T-helper 1 cell treated with Interleukin-12 subunit alpha and Interleukin-12 subunit beta and Interleukin-4 antibody, amounts not matched to agents 30 μg/mL and 1 μg/mL, for 36 hours (primary cell): ENCODE results near the gene SPEM2.

Source experiments
- H3K27ac Mint-ChIP-seq: one replicate; pipeline ENCODE4 v1.8.0; 2021; ENCODE audit warnings: mild to moderate bottlenecking, mixed read lengths
- H3K27me3 Mint-ChIP-seq: one replicate; pipeline ENCODE4 v1.8.0; 2021; ENCODE audit warnings: low read depth, mixed read lengths
- H3K36me3 Mint-ChIP-seq: one replicate; pipeline ENCODE4 v1.8.0; 2021; ENCODE audit warnings: low read depth, mixed read lengths
- H3K4me1 Mint-ChIP-seq: one replicate; pipeline ENCODE4 v1.8.0; 2021; ENCODE audit warnings: low read depth, mixed read lengths
- H3K4me3 Mint-ChIP-seq: one replicate; pipeline ENCODE4 v1.8.0; 2021; ENCODE audit warnings: mild to moderate bottlenecking, moderate library complexity, mixed read lengths
- H3K9me3 Mint-ChIP-seq: one replicate; pipeline ENCODE4 v1.8.0; 2021; ENCODE audit warnings: mixed read lengths

Gene SPEM2

DNA sequence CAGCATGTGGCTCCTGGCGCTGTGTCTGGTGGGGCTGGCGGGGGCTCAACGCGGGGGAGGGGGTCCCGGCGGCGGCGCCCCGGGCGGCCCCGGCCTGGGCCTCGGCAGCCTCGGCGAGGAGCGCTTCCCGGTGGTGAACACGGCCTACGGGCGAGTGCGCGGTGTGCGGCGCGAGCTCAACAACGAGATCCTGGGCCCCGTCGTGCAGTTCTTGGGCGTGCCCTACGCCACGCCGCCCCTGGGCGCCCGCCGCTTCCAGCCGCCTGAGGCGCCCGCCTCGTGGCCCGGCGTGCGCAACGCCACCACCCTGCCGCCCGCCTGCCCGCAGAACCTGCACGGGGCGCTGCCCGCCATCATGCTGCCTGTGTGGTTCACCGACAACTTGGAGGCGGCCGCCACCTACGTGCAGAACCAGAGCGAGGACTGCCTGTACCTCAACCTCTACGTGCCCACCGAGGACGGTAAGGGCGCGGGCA lies 17.1 kb upstream of the SPEM2 start:
- Mint-ChIP-seq H3K9me3 (no peaks in the 10 kb centered on the region), H3K27ac (no peak overlapping the region), H3K4me1 (peaks cover 5% of the 10 kb centered on the region), H3K4me3 (no peak overlapping the region), H3K36me3 (peaks cover 2% of the 10 kb centered on the region), H3K27me3 (peaks cover 25% of the 10 kb centered on the region)

DNA sequence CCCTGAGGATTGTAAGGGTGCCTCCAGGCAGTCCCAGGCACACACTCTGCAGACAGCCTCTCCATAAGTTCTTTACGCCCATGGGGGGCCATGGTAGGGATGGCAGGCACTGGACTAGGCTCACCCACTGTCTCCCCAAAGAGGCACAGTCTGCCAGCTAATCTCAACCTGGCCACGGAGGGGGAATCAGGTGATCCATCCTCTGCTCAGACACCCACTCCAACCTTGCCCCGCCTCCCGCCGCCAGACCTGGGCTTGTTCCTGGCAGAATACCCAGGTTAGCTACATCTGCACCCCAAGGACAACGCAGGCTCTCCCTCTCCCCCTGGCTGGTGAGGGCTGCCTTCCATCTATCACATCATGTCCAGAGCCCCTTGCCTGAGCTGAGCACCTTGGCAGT lies 16.6 kb upstream of the SPEM2 start:
- no peak overlapping the region for H3K4me3 Mint-ChIP-seq
- peaks cover 25% of the 10 kb centered on the region for H3K27me3 Mint-ChIP-seq
- H3K4me1 Mint-ChIP-seq = peaks cover 3% of the 10 kb centered on the region
- H3K36me3 Mint-ChIP-seq = peaks cover 2% of the 10 kb centered on the region
- no peaks in the 10 kb centered on the region for H3K9me3 Mint-ChIP-seq
- no peak overlapping the region for H3K27ac Mint-ChIP-seq

DNA sequence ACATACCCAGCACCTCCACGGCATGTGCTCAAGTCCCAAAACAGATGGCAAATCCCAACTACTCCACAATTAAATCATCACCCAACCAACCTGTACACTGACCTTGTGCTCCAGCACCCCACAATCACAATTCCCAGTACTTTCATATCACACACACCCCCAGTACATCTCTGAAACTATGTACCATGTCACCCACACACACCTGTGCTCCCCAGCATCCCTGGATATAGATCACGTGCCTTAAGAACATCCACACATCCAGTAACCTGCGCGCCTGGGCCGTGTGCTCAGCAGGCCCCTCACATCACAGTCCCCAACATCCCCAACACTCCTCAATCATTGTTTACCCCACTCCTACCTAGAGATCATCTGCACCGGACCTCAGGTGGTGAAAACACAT lies 15.7 kb upstream of the SPEM2 start:
- Mint-ChIP-seq H3K9me3 (no peaks in the 10 kb centered on the region), H3K36me3 (peaks cover 2% of the 10 kb centered on the region), H3K27ac (no peak overlapping the region), H3K4me1 (peaks cover 3% of the 10 kb centered on the region), H3K27me3 (peaks cover 25% of the 10 kb centered on the region), H3K4me3 (no peak overlapping the region)

DNA sequence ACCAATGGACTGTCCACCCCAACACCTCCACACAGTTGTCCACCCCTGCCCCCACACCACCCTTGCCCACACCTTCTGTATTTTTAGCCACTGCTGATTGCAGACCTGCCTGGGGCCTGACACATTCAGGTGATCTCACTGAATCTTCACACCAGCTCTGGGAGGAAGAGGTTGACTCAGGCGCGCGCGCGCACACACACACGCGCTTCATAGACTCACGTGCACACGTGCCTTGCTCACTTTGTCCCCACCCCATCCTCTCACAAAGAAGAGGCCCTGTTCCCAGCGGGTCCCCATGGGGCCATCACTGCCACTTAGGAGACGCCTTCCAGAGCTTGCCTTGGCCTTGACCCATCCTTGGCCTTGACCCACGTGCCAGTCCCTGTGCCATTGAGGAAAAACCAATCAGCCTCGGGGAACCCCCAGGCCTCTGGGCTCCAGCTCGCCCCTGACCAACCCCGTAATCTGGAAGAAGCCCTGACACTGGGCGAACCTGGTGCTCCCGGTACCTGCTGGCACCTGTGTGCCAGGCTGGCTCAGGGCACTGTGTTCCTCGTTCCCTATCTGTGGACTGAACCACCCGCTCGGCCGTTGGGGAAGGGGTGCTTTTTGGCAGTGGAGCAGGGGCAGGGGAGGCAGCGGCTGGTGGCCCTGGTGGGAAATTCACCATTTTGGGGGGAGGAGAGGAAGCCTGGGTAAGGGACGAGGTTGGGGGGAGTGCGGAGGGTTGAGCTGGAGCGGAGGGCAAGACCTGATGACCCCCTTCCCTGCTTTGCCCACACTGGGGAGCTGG lies 14.6 kb upstream of the SPEM2 start:
- Mint-ChIP-seq H3K27ac (no peak overlapping the region), H3K9me3 (no peaks in the 10 kb centered on the region)

DNA sequence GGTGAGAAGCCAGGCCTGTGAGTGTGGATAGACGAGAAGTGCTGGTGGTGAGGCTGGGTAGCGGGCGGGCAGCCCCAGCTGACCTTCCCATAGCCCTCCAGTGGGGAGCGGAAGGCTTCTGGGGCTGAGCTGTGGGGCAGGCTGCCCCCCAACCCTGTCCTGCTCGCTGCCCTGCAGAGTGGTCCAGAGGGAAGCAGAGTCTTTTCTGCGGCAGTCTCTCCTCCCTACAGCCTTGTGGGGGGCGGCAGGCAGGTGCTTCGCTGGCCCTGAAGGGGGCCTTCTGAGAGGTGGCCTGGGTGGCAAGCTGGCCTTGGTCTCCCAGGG lies 14.0 kb upstream of the SPEM2 start:
- Mint-ChIP-seq H3K4me3 (no peak overlapping the region), H3K4me1 (no peaks in the 10 kb centered on the region), H3K36me3 (no peaks in the 10 kb centered on the region), H3K27me3 (peaks cover 15% of the 10 kb centered on the region), H3K27ac (no peak overlapping the region), H3K9me3 (no peaks in the 10 kb centered on the region)

More for the DNA sequence above, 14.6 kb upstream of the SPEM2 start:
- Mint-ChIP-seq H3K27me3 (peaks cover 20% of the 10 kb centered on the region), H3K4me1 (peaks cover 2% of the 10 kb centered on the region), H3K36me3 (peaks cover 2% of the 10 kb centered on the region), H3K4me3 (no peak overlapping the region)

DNA sequence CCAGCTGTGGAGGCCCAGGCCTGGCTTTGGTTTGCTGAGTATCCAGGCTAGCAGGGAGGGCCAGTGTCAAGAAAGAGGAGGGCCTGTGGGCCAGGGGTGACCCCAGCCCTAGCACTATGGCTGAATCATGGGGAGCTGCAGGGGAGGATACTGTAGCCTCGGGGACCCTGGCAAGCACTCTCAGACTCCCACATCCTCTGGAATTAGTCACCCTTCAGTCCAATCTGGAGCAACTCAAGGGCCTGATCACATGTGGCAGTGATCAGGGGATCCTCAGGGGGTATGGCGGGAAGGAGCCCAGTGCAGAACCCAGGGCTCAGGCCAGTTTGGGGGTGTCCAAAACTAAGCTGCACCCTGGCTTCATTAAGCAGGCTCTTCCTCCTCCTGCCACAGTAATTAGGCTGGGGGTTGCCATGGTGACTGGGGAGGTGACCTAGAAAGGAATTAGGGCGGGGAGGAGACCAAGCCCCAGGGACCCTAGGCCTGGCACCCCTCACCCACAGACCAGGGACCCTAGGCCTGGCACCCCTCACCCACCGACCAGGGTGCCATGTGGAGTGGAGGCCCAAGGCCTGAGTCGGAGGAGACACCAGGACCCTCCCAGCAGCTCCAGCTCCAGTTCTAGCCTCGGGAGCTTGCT lies 11.9 kb upstream of the SPEM2 start:
- no peak overlapping the region for H3K4me3 Mint-ChIP-seq
- H3K9me3 Mint-ChIP-seq = no peaks in the 10 kb centered on the region
- H3K36me3 Mint-ChIP-seq = no peaks in the 10 kb centered on the region
- H3K27me3 Mint-ChIP-seq = peaks cover 5% of the 10 kb centered on the region
- no peaks in the 10 kb centered on the region for H3K4me1 Mint-ChIP-seq
- H3K27ac Mint-ChIP-seq = no peak overlapping the region

DNA sequence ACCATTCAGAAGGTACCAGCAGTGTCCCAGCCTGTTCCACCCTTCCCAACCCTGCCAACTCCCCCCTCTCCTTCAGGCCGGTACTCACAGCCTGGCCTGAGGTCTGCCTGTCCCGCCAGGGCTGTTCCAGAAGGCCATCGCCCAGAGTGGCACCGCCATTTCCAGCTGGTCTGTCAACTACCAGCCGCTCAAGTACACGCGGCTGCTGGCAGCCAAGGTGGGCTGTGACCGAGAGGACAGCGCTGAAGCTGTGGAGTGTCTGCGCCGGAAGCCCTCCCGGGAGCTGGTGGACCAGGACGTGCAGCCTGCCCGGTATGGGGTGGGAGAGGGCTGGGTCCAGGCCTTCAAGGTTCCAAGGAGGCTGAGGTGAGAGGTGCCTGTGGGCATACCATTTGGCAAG lies 10.6 kb upstream of the SPEM2 start:
- H3K27me3 Mint-ChIP-seq = no peaks in the 10 kb centered on the region
- no peaks in the 10 kb centered on the region for H3K4me1 Mint-ChIP-seq
- H3K36me3 Mint-ChIP-seq = no peaks in the 10 kb centered on the region
- no peaks in the 10 kb centered on the region for H3K9me3 Mint-ChIP-seq
- H3K27ac Mint-ChIP-seq = no peak overlapping the region
- no peak overlapping the region for H3K4me3 Mint-ChIP-seq

DNA sequence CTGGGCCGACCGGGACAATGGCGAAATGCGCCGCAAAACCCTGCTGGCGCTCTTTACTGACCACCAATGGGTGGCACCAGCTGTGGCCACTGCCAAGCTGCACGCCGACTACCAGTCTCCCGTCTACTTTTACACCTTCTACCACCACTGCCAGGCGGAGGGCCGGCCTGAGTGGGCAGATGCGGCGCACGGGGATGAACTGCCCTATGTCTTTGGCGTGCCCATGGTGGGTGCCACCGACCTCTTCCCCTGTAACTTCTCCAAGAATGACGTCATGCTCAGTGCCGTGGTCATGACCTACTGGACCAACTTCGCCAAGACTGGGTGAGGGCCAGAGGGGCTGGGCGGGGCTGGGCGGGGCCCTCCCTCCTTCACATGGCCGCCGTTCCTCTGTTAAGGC lies 9.6 kb upstream of the SPEM2 start:
- no peaks in the 10 kb centered on the region for H3K36me3 Mint-ChIP-seq
- no peak overlapping the region for H3K27ac Mint-ChIP-seq
- no peaks in the 10 kb centered on the region for H3K27me3 Mint-ChIP-seq
- H3K4me1 Mint-ChIP-seq = no peaks in the 10 kb centered on the region
- H3K4me3 Mint-ChIP-seq = no peak overlapping the region
- H3K9me3 Mint-ChIP-seq = no peaks in the 10 kb centered on the region

DNA sequence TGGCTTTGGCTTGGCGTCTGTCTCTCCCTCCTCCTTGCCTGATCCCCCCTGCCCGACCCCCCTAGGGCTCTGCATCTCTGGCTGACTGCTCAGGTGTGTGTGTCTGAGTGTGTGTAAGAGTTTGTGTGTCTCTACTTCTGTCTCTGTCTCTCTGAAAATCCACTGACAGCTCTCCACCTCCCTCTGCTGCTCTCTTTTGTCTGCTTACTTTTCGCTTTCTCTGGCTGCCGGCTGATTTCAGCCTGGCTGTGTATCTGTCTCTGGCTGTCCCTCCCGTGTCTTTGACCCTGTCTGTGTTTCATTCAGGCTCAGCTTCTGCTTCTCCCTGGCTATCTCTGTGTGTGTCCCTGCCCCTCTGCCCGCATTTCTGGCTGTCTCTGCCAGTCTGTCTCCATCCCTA lies 9.1 kb upstream of the SPEM2 start:
- Mint-ChIP-seq H3K36me3 (no peaks in the 10 kb centered on the region), H3K27ac (no peak overlapping the region), H3K27me3 (no peaks in the 10 kb centered on the region)

DNA sequence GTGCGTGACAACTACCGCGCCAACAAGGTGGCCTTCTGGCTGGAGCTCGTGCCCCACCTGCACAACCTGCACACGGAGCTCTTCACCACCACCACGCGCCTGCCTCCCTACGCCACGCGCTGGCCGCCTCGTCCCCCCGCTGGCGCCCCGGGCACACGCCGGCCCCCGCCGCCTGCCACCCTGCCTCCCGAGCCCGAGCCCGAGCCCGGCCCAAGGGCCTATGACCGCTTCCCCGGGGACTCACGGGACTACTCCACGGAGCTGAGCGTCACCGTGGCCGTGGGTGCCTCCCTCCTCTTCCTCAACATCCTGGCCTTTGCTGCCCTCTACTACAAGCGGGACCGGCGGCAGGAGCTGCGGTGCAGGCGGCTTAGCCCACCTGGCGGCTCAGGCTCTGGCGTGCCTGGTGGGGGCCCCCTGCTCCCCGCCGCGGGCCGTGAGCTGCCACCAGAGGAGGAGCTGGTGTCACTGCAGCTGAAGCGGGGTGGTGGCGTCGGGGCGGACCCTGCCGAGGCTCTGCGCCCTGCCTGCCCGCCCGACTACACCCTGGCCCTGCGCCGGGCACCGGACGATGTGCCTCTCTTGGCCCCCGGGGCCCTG lies 8.3 kb upstream of the SPEM2 start:
- H3K4me1 Mint-ChIP-seq = no peaks in the 10 kb centered on the region
- no peak overlapping the region for H3K27ac Mint-ChIP-seq
- no peaks in the 10 kb centered on the region for H3K36me3 Mint-ChIP-seq
- no peaks in the 10 kb centered on the region for H3K9me3 Mint-ChIP-seq
- H3K4me3 Mint-ChIP-seq = no peak overlapping the region
- no peaks in the 10 kb centered on the region for H3K27me3 Mint-ChIP-seq

More for the DNA sequence above, 9.1 kb upstream of the SPEM2 start:
- Mint-ChIP-seq H3K4me1 (no peaks in the 10 kb centered on the region), H3K4me3 (no peak overlapping the region), H3K9me3 (no peaks in the 10 kb centered on the region)

DNA sequence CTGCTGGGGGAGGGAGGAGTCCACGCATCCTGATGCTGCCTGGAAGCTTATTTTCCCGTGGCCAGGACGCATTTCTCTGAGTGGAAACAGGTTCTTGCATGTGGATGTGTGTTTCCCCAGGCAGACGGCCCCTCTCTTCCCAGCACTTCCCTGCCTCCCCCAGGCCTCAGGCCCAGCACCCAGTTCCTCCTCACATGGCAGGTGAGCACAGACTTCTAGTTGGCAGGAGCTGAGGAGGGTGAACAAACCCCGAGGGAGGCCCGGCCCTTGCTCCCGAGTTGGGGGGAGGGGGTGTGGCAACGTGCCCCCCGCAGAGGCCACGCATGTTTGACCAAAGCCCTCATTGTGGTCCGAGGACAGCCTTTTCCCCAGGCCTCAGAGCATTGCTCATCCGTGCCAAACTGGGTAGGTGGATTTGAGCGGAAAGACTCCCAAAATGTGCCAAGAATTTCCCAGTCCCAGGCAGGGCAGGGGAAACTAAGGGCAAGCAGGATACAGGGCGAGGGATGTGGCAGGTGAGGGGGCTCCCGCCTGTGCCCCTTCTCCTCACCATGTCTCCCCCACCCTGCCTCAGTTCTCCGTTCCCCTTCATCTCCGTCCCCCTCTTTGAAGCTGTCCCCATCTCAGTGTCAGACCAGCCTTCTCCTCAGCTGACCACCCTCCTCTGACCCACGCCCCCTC lies 6.8 kb upstream of the SPEM2 start:
- no peak overlapping the region for H3K27ac Mint-ChIP-seq
- no peaks in the 10 kb centered on the region for H3K9me3 Mint-ChIP-seq
- no peaks in the 10 kb centered on the region for H3K27me3 Mint-ChIP-seq
- no peaks in the 10 kb centered on the region for H3K36me3 Mint-ChIP-seq
- H3K4me1 Mint-ChIP-seq = no peaks in the 10 kb centered on the region
- no peak overlapping the region for H3K4me3 Mint-ChIP-seq

DNA sequence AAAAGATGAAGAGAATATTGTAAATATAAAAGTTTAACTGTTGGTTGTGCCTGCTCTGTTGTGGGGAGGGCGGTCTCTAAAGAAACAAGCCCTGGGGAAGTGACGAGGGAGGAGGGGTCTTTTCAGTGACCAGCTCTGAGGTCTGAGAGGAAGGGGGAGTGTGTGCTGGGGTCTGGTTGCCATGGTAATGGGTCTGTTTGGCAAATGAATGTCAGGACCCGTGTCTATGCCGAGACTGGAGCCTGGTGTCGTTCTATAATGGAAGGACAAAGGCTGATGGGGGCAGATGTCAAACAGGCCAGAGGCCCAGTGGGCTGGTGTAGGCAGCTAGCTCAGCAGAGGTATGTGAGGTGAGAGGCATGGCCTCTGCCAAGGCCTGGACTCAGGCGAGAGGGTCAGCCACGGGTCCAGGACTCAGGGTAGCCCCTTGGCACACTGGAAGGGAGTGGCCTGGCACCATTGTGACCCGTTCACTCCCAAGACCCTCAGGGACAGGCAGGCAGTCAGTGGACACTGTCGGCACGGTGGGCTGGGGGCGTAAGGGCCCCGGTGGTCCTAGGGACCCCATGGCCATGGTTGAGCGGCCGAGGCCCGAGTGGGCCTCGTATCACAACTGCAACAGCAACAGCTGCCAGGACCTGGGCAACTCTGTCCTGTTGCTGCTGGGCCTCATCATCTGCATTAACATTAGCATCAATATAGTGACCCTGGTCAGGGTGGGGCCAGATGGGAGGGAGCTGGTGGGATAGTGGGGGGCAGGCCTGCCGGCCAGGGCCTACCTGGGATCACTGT lies 5.4 kb upstream of the SPEM2 start, which contains the start of gene SPEM1:
Gene SPEM1 (plus strand): TSS at position 506 of the 792 bp plus-strand sequence. CDS start 61 bp downstream, at position 567.
- Mint-ChIP-seq H3K4me1 (no peaks in the 10 kb centered on the region), H3K36me3 (no peaks in the 10 kb centered on the region), H3K4me3 (no peak within 1 kb of the TSS), H3K9me3 (no peaks in the 10 kb centered on the region), H3K27ac (no peak within 1 kb of the TSS), H3K27me3 (no peaks in the 10 kb centered on the region)

DNA sequence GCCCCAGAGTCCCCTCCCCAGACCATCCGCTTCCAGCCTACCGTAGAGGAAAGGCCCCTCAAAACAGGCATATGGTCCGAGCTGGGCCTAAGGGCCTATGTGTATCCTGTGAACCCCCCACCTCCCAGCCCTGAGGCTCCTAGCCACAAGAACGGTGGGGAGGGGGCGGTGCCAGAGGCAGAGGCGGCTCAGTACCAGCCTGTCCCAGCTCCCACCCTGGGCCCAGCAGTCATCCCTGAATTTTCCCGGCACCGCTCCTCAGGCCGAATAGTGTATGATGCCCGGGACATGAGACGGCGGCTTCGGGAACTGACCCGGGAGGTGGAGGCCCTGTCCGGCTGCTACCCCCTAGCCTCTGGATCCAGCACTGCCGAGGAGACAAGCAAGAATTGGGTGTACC lies 4.2 kb upstream of the SPEM2 start:
- H3K4me3 Mint-ChIP-seq = no peak overlapping the region
- no peaks in the 10 kb centered on the region for H3K4me1 Mint-ChIP-seq
- H3K9me3 Mint-ChIP-seq = no peaks in the 10 kb centered on the region
- no peaks in the 10 kb centered on the region for H3K36me3 Mint-ChIP-seq
- no peak overlapping the region for H3K27ac Mint-ChIP-seq
- no peaks in the 10 kb centered on the region for H3K27me3 Mint-ChIP-seq

DNA sequence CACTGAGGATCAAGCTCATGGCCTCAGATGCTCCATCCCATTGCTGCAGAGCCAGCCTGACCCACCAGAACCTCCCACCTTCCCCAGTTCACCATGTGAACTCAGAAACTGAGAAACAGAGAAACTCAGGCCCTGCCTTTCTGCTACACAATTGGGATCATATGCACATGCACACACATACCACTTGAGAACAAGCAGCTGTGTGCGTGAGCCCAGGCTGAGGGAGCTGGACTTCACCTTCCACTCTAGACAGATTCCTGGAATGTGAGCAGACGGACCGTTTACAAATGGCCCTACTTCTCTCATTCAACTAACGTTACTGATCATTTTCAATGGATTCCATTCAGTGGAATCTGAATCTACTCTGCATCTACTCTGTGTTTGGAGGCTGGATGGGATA lies 1.7 kb upstream of the SPEM2 start:
- Mint-ChIP-seq H3K4me1 (no peaks in the 10 kb centered on the region), H3K4me3 (no peak overlapping the region), H3K27ac (no peak overlapping the region), H3K36me3 (no peaks in the 10 kb centered on the region), H3K27me3 (no peaks in the 10 kb centered on the region), H3K9me3 (no peaks in the 10 kb centered on the region)
